ENCODE measurements around the gene RIPK1. TPM values are rescaled to one million over a fixed set of nuclear protein-coding genes. Genes with fewer than 3 reads are reported as not detected.

Gene RIPK1
- total RNA-seq, 1 donor from 2014 or later = 4.9 TPM

DNA sequence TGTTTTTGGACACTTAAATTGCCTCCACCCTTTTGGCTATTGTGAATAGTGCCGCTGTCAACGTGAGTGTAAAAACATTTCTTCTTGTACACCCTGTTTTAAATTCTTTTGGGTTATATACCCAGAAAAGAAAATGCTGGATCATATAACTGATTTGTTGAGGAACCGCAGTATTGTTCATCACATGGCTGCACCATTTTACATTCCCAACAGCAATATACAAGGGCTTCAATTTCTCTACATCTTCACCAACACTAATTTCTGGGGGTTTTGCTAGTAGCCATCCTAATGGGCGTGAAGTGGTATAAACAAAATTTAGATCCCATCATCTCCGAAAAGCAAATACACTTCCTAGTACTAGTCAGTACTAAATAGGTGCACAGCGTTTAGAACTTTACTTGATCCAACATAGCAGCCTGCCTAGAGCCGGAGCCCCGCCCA lies 49.6 kb downstream of the RIPK1 start:
- no peak overlapping the region for H3K27ac Mint-ChIP-seq
- H3K9me3 Mint-ChIP-seq = no peaks in the 10 kb centered on the region
- H3K4me3 ChIP-seq = peak overlapping the region; percentile 90
- H4K20me1 ChIP-seq (ENCODE audit: low read depth) = no peaks in the 10 kb centered on the region
- H2AFZ ChIP-seq (replicated peaks) = peak overlapping the region; percentile 82
- peaks cover 19% of the 10 kb centered on the region for H3K79me2 ChIP-seq (ENCODE audit: low read depth)
- peaks cover 7% of the 10 kb centered on the region for H3F3A ChIP-seq (ENCODE audit: low read depth)
- H3K4me1 ChIP-seq = peaks cover 8% of the 10 kb centered on the region
- H3K27me3 Mint-ChIP-seq (ENCODE audit: insufficient read depth, low read depth) = peaks cover 2% of the 10 kb centered on the region
- TF ChIP-seq CTCF (IDR thresholded peaks at IDR 0.05) (no peak), EZH2phosphoT487 (IDR thresholded peaks at IDR 0.05) (no peak), EZH2 (IDR thresholded peaks at IDR 0.05) (no peak)
- peak overlapping the region; percentile 86 for H3K4me3 Mint-ChIP-seq
- H3K9me3 ChIP-seq (ENCODE audit: low read depth) = no peaks in the 10 kb centered on the region
- H3K36me3 Mint-ChIP-seq = peaks cover 7% of the 10 kb centered on the region
- H3K36me3 ChIP-seq = no peaks in the 10 kb centered on the region
- no peak overlapping the region for H3K9ac ChIP-seq
- peak overlapping the region; percentile 91 for H3K4me2 ChIP-seq
- DNase-seq (ENCODE audit: low spot score) = no peak
- no peaks in the 10 kb centered on the region for H3K27me3 ChIP-seq
- H3K27ac ChIP-seq = no peak overlapping the region
- H3K4me1 Mint-ChIP-seq = peaks cover 29% of the 10 kb centered on the region

DNA sequence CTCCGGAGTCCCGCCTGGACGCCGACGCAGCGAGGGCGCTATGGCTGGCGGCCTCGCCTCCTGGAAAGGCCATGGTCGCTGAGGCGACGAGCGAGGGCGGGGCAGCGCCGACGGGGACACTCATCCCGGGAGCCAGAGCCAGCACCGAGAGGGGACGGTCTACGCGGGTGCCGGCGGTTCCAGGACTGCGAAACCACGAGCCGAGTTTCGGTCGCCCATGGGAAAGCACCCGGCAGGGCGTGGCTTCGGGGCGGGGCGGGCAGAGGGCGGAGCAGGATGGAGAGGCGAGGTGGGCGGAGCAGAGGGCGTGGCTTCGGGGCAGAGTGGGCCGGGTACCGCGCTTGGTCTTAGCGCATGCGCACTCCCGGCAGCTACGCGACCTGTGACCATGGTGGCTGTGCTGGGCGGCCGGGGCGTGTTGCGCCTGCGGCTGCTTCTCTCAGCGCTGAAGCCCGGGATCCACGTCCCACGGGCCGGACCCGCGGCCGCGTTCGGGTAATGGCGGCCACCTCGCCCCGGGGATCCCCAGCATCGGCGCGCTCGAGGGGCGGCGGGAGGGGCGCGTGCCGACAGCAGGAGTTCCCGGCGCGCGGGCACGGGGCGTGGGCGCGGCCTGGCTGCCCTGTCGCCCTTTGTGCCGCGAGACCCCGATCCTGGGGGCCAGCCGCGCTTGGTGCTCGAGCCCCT lies 50.2 kb downstream of the RIPK1 start, which contains the start of gene BPHL:
BPHL (plus strand) TSS at position 359 of the 687 bp plus-strand sequence; CDS start at position 389, 30 bp downstream.
- Histone ChIP-seq H3K4me1 (peaks cover 8% of the 10 kb centered on the region), H3K27ac (peak within 1 kb of the TSS; percentile 80), H3K36me3 (no peaks in the 10 kb centered on the region), H3K4me2 (peak within 1 kb of the TSS; percentile 91), H4K20me1 (ENCODE audit: low read depth) (no peaks in the 10 kb centered on the region), H3K4me3 (peak within 1 kb of the TSS; percentile 90), H3K9me3 (ENCODE audit: low read depth) (no peaks in the 10 kb centered on the region), H3K79me2 (ENCODE audit: low read depth) (peaks cover 19% of the 10 kb centered on the region), H3F3A (ENCODE audit: low read depth) (peaks cover 7% of the 10 kb centered on the region), H3K27me3 (no peaks in the 10 kb centered on the region), H3K9ac (peak within 1 kb of the TSS; percentile 59), H2AFZ (replicated peaks) (peak within 1 kb of the TSS; percentile 87)
- Mint-ChIP-seq H3K27me3 (ENCODE audit: insufficient read depth, low read depth) (peaks cover 2% of the 10 kb centered on the region), H3K36me3 (peaks cover 6% of the 10 kb centered on the region), H3K4me3 (peak within 1 kb of the TSS; percentile 86), H3K27ac (peak within 1 kb of the TSS; percentile 0), H3K4me1 (peaks cover 35% of the 10 kb centered on the region), H3K9me3 (no peaks in the 10 kb centered on the region)
- peak; percentile 98 for DNase-seq (ENCODE audit: low spot score)
- TF ChIP-seq CTCF (IDR thresholded peaks at IDR 0.05) (no peak), EZH2phosphoT487 (IDR thresholded peaks at IDR 0.05) (no peak)

DNA sequence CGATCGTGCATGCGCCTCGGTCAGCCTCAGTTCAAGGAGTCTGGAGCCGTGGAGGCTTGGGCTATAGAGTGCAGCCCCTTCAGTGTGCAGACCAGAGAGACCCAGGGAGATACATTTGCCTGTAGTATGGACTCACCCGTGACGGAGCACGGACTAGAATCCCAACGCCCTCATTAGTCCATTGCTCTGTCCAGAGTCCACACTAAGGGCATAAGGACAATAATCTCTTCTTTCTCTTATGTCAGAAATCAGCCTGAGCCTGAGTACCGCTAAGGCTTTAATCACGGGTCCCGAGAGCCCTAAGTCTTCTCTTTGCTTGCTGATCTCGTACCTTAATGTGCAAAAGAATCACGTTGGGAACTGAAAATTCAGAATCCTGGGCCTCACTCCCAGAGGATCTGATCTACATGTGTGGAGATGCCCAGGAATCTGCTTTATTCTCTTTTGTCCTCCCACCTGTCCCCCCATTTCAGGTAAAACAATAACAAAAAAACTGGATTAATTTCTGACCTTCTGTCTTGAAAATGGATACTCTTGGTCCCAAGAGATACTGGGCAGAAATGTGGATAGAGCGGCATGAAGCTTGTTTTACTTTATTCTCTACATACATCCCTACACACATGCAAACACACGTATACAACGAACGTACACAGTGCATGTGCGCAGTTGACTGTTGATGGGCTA lies 50.9 kb downstream of the RIPK1 start:
- Histone ChIP-seq H3K27me3 (no peaks in the 10 kb centered on the region), H3K4me3 (peak overlapping the region; percentile 90), H3K4me2 (peak overlapping the region; percentile 91), H3K27ac (no peak overlapping the region), H3K36me3 (no peaks in the 10 kb centered on the region), H3F3A (ENCODE audit: low read depth) (peaks cover 7% of the 10 kb centered on the region), H3K79me2 (ENCODE audit: low read depth) (peaks cover 19% of the 10 kb centered on the region), H3K9ac (peak overlapping the region; percentile 59), H4K20me1 (ENCODE audit: low read depth) (no peaks in the 10 kb centered on the region), H3K9me3 (ENCODE audit: low read depth) (no peaks in the 10 kb centered on the region), H3K4me1 (peaks cover 8% of the 10 kb centered on the region), H2AFZ (replicated peaks) (peak overlapping the region; percentile 87)
- Mint-ChIP-seq H3K4me1 (peaks cover 39% of the 10 kb centered on the region), H3K27me3 (ENCODE audit: insufficient read depth, low read depth) (peaks cover 2% of the 10 kb centered on the region), H3K27ac (peak overlapping the region; percentile 0), H3K4me3 (peak overlapping the region; percentile 86), H3K36me3 (peaks cover 6% of the 10 kb centered on the region), H3K9me3 (no peaks in the 10 kb centered on the region)
- TF ChIP-seq EZH2phosphoT487 (IDR thresholded peaks at IDR 0.05) = no peak
- TF ChIP-seq EZH2 (IDR thresholded peaks at IDR 0.05) = no peak
- no peak for TF ChIP-seq CTCF (IDR thresholded peaks at IDR 0.05)
- DNase-seq (ENCODE audit: low spot score) = no peak
